ENCODE measurements around the gene SNX2.
A peak's percentile ranks its signal among the peaks of the same experiment; 100 is the strongest.
"Not testable (repeated sequence)": the region's sequence is repeated elsewhere in the genome, so short reads cannot be mapped to it uniquely, and the experiment has no call there.

Gene SNX2

GRCh38 chr5:122774861-122775549, at the start of gene SNX2:
Gene SNX2, plus strand, starts transcription at chr5:122775080. Its CDS starts 24 bp downstream, at chr5:122775104.
- peak; percentile 95 for DNase-seq

- DNase-seq: no peak
Observed at GRCh38 chr5:122727112-122727541, 47.8 kb upstream of the SNX2 start.

GRCh38 chr5:122730037-122730436, 44.8 kb upstream of the SNX2 start:
- no peak for DNase-seq

- no peak for DNase-seq
Observed at GRCh38 chr5:122730456-122730855, 44.4 kb upstream of the SNX2 start.

- DNase-seq: no peak
Observed at GRCh38 chr5:122736086-122736845, 38.6 kb upstream of the SNX2 start.

- no peak for DNase-seq
Observed at GRCh38 chr5:122738088-122738487, 36.8 kb upstream of the SNX2 start.

GRCh38 chr5:122741681-122742080, 33.2 kb upstream of the SNX2 start:
- DNase-seq: no peak

GRCh38 chr5:122743261-122743660, 31.6 kb upstream of the SNX2 start:
- DNase-seq: no peak

- no peak for DNase-seq
Observed at GRCh38 chr5:122745597-122745996, 29.3 kb upstream of the SNX2 start.

- DNase-seq: no peak
Observed at GRCh38 chr5:122749886-122750285, 25.0 kb upstream of the SNX2 start.

GRCh38 chr5:122751293-122751782, 23.5 kb upstream of the SNX2 start:
- no peak for DNase-seq

- DNase-seq: no peak
Observed at GRCh38 chr5:122753500-122753899, 21.4 kb upstream of the SNX2 start.

- DNase-seq: no peak
Observed at GRCh38 chr5:122755783-122756182, 19.1 kb upstream of the SNX2 start.

- no peak for DNase-seq
Observed at GRCh38 chr5:122756264-122756911, 18.5 kb upstream of the SNX2 start.

GRCh38 chr5:122757285-122757684, 17.6 kb upstream of the SNX2 start:
- no peak for DNase-seq

- no peak for DNase-seq
Observed at GRCh38 chr5:122759241-122760070, 15.4 kb upstream of the SNX2 start.

GRCh38 chr5:122760236-122760635, 14.6 kb upstream of the SNX2 start:
- DNase-seq: no peak

- no peak for DNase-seq
Observed at GRCh38 chr5:122761115-122761514, 13.8 kb upstream of the SNX2 start.

GRCh38 chr5:122761896-122762295, 13.0 kb upstream of the SNX2 start:
- not testable (repeated sequence) for DNase-seq

- no peak for DNase-seq
Observed at GRCh38 chr5:122766130-122766529, 8.8 kb upstream of the SNX2 start.

- no peak for DNase-seq
Observed at GRCh38 chr5:122770477-122770876, 4.4 kb upstream of the SNX2 start.

GRCh38 chr5:122772446-122772845, 2.4 kb upstream of the SNX2 start:
- DNase-seq: no peak

GRCh38 chr5:122773619-122774018, 1.3 kb upstream of the SNX2 start:
- DNase-seq: no peak
